GM21723 (cell line): ENCODE results near the gene SLK.

Experiments
- ATAC-seq: cut with Tn5 transposase; IDR thresholded peaks from one replicate; pipeline ENCODE4 v1.9.1; 2021; ENCODE audit warnings: mild to moderate bottlenecking, moderate library complexity; ENCODE audit not compliant: unreplicated experiment

SLK gene

DNA sequence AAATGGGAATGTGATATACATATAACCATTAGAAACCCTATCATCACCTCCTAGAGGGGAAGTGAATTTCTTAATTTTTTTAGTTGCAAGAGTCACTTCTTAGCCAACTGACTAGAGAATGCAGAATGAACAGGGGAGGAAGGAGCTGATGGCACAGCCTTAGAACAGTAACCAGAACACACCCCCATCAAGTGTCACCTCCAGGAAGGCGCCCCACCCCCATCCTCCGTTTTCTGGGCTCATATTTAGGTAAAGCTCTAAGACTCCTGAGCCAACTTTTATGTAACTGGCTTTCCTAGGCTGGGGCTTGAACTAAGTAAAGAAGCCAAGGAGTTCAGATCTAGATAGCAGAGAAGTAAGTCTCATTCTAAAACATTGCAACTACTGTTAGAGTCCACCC lies 64.7 kb downstream of the SLK start:
- ATAC-seq, result no peak

- ATAC-seq, result no peak
These were observed 65.3 kb downstream of the SLK start for GRCh38 chr10:104032144-104032775.

GRCh38 chr10:104033401-104033930 lies 66.5 kb downstream of the SLK start:
- no peak for ATAC-seq

DNA sequence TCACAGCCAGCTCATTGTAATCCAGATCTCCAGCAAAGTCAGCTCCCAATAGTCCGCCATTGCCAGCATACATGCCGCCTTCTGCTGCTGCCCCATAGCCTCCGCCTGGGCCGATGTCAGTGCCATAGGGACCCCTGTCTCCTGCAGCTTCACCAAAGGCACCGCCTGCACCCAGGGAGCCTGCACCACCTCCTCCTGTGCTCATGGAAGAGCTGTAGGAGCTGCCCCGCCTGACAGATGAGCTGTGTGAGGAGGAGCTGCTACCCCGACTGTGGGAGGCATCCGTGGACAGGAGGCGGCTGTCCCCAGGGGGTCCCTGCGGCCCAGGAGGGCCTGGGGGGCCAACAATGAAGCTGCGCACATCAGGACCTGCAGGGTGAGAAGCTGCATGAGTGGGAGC lies 67.0 kb downstream of the SLK start:
- ATAC-seq, result no peak

- no peak for ATAC-seq
These were observed 67.7 kb downstream of the SLK start for GRCh38 chr10:104034401-104035193.

DNA sequence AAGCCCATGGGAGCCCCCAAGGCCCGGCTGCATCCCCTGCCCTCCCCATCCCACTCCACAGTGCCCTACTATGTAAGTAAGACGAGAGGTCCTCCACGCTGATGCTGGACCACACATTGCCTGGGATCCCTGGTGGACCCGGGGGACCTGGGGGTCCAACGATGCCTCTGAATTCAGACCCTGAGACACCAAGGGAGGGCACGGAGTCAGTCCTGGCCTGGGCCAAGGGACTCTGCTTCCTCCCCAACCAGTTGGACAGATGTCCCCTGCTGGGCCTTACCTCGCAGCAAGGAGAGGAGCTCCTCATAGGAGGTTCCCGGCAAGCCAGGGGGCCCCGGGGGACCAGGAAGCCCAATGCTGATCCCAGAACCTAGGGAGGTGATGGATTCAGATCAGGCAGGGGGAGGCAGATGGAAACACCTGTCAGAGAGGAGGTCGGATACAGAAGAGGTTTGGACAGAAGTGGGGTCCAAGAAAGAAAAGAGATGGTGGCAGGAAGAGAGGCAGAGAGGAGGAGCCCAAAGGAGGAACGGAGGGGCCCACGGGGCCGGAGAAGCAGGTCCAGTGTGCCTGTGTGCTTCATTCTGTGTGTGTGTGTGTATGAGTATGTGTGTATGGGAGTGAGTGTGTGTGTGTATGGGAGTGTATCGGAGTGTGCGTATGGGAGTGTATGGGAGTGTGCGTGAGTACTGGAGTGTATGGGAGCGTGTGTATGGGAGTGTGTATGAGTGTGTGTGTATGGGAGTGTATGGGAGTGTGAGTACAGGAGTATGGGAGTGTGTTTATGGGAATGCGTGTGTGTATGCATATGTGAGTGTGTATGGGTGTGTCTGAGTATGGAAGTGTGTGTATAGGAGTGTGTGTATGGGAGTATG lies 68.5 kb downstream of the SLK start:
- no peak for ATAC-seq

GRCh38 chr10:104036069-104036384 lies 69.1 kb downstream of the SLK start:
- ATAC-seq, result no peak

- ATAC-seq, result no peak
These were observed 69.7 kb downstream of the SLK start for GRCh38 chr10:104036518-104037260.

- ATAC-seq, result no peak
These were observed 70.5 kb downstream of the SLK start for GRCh38 chr10:104037261-104037951.

DNA sequence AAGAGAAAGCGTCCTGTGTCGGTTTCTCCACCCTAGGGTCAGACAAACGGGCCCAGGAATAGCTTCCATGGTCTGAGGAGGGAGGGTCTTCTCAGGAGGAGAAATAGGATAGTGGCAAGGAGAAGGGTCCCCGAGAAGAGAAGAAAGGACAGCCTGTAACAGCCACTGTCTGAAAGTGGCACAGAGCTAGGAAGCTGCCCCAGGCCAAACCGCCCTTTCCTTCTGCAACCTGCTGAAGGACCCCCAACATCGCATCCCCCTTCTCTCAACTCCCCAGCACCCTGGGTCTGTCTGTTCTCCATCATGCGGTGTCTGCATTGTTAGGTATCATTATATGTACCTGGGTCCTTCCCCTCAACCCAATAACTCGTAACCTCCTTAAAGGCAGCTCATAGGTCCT lies 71.6 kb downstream of the SLK start:
- ATAC-seq, result no peak

GRCh38 chr10:104038958-104039752 lies 72.2 kb downstream of the SLK start:
- ATAC-seq, result no peak

DNA sequence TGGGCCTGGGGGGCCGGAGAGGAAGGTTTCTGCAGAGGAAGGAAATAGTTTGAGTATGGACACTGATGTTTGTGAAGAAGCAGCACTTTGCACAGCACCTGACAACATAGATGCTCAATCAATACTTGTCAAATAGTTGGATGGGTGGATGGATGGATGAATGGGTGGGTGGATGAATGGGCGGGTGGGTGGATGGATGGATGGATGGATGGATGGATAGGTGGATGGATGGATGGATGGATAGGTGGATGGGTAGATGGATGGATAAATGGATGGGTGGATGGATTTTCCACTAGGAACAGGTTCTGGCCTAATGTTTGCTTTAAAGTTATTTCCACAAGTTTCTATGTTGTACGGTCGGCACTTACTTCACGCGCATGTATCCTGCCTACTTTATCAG lies 73.4 kb downstream of the SLK start:
- ATAC-seq, result no peak

DNA sequence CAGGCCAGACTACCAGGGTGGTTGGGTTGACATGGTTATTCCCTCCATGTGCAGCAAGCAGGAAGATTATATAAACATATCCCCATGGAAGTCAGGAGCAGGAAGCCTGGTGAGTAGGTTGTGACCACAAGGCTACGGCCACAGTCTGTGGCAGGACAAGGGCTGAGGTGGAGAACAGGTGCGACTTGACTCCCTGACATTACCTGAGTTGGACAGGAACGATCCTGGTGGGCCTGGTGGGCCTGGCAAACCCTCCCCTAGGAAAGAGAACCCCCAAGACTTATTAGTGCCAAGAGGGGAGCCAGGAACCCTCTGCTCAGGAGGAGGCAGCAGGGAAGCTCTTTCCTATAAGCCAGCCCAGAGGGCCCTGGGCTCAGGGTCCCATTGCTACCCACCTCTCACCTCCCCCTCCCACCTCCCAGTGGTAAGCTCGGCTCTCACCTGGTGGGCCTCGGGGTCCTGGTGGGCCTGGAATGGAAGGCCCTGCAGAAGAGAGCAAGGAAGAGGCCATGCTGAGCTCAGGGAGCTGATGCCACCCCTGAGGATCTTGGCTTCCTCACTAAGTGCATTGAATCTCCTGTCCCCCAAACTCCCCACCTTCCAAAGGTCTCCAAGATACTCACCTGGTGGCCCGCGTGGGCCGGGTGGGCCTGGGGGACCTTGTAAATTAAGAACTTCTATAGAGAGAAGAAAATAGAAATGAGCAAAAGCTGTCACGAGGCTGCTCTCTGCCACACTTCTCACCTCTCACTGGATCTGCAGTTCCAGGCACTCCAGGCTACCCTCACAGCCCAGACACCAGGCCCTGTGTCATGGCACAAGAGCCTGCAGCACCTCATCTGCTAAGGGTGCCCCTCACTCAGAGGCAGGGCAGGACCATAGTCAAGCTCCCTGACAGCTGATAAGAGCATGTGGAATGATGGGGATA lies 74.2 kb downstream of the SLK start:
- ATAC-seq, result no peak

DNA sequence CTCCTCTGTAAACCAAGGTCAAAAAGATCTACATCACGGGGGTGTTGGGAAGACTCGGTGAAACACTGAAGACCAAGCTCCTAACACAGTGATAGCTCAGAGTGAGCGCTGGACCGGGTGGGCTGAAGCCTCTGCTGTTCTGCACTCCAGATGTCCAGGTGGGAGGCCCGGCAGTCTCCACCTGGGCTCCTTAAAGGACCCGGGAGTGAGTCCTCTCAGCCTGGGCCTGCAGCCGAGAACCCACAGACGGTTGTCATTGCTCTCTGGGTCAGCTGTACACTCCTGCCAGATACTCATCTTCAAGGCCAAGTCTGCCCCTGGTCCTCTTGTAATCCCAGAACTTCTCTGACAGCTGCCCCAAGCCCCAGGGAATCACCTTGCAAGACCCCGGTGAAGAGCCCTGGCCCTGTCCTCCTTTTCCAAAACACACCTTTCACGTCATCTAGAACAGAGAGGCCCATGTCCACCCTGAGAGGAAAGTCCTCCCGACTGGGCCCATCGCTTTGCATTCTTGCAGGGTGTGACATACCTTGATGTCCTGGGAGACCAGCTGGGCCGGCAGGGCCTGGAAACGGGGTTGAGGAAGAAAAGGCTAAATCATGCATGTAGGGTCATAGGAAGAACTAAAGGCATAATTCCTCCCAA lies 75.1 kb downstream of the SLK start:
- ATAC-seq, result no peak

- ATAC-seq, result no peak
These were observed 76.4 kb downstream of the SLK start for GRCh38 chr10:104043185-104043830.

- no peak for ATAC-seq
These were observed 76.9 kb downstream of the SLK start for GRCh38 chr10:104043854-104044253.
